Caco-2 (cell line): ENCODE data around the gene CHML. TPM values are rescaled to one million over a fixed set of nuclear protein-coding genes. Genes with fewer than 3 reads are reported as not detected.

Experiments
- BruUV-seq: library from RNA; stranded (reverse); fragments of 400-500 nt; replicated peaks from 2 replicates; lab custom pipeline; 2021; lab: Mats Ljungman, UMichigan
- CTCF ChIA-PET: fragments of 300-600 bp; sonication (Branson Sonifier 250); formaldehyde crosslinking; loops from one replicate; lab custom pipeline; 2022; ENCODE audit warnings: antibody characterized with exemption; lab: Charles Lee
- POLR2A ChIA-PET: fragments of 300-600 bp; sonication (Branson Sonifier 250); formaldehyde crosslinking; loops from one replicate; lab custom pipeline; 2022; ENCODE audit warnings: antibody characterized with exemption; lab: Charles Lee
- DNase-seq, 2 experiments: peaks; one replicate each; pipeline versions ENCODE4 v3.0.0 to v3.0.0-alpha.2; 2020 to 2022
- H3K27me3 ChIP-seq: replicated peaks from 2 replicates; pipeline ENCODE4 v1.6.0; 2011; ENCODE audit warnings: low read length; ENCODE audit not compliant: control insufficient read depth, insufficient read depth
- H3K36me3 ChIP-seq: 2 replicates; pipeline ENCODE4 v1.5.1; 2011; ENCODE audit warnings: low read length; ENCODE audit not compliant: control insufficient read depth, insufficient read depth
- H3K4me1 ChIP-seq: fragments of 250-450 bp; sonication (Bioruptor Pico); 2 replicates; pipeline ENCODE4 v1.5.1; 2020; ENCODE audit warnings: mild to moderate bottlenecking
- H3K4me3 ChIP-seq: 2 replicates; pipeline ENCODE4 v1.5.1; 2011; ENCODE audit warnings: low read depth, mild to moderate bottlenecking, control low read depth, low read length
- H3K9me3 ChIP-seq: fragments of 250-450 bp; sonication (Bioruptor Pico); 2 replicates; pipeline ENCODE4 v1.5.1; 2020; ENCODE audit warnings: mild to moderate bottlenecking, moderate library complexity
- H3K27ac Mint-ChIP-seq: one replicate; pipeline ENCODE4 v1.8.0; 2022; ENCODE audit warnings: mixed read lengths; ENCODE audit not compliant: unreplicated experiment
- H3K27me3 Mint-ChIP-seq: one replicate; pipeline ENCODE4 v1.8.0; 2022; ENCODE audit warnings: mixed read lengths; ENCODE audit not compliant: insufficient read depth, unreplicated experiment
- H3K36me3 Mint-ChIP-seq: one replicate; pipeline ENCODE4 v1.8.0; 2022; ENCODE audit warnings: mild to moderate bottlenecking, mixed read lengths; ENCODE audit not compliant: insufficient read depth, unreplicated experiment
- H3K4me1 Mint-ChIP-seq: one replicate; pipeline ENCODE4 v1.8.0; 2022; ENCODE audit warnings: low read depth, mixed read lengths; ENCODE audit not compliant: unreplicated experiment
- H3K4me3 Mint-ChIP-seq: one replicate; pipeline ENCODE4 v1.8.0; 2022; ENCODE audit warnings: mild to moderate bottlenecking, moderate library complexity, mixed read lengths; ENCODE audit not compliant: unreplicated experiment
- H3K9me3 Mint-ChIP-seq: one replicate; pipeline ENCODE4 v1.8.0; 2022; ENCODE audit warnings: mixed read lengths; ENCODE audit not compliant: unreplicated experiment
- intact Hi-C: fragments of 100-400 bp; cut with micrococcal nuclease; formaldehyde crosslinking; loops from one replicate; pipeline ENCODE4 v1.10.0; 2022; ENCODE audit not compliant: unreplicated experiment
- total RNA-seq: library from RNA; stranded (reverse); gene quantifications from 2 replicates; pipeline ENCODE4 v1.2.3, GENCODE V29; 2022
- TF ChIP-seq, protein P1 (sequence below), 2 experiments: fragments of 200-600 bp in 1 of 2; IDR thresholded peaks; 1 replicate in 1 of 2; 2 replicates in 1 of 2; pipeline versions ENCODE4 v1.5.1 to v1.8.0; 2011 to 2022; ENCODE audit warnings: antibody characterized with exemption in 1 of 2, control low read depth in 1 of 2, inconsistent platforms in 1 of 2, low read depth in 1 of 2, low read length in 1 of 2, mild to moderate bottlenecking in 1 of 2, moderate library complexity in 1 of 2; ENCODE audit not compliant: insufficient read depth in 1 of 2, severe bottlenecking in 1 of 2, unreplicated experiment in 1 of 2

The CHML gene
- total RNA-seq, 1 experiment from 2014 or later = 29.2 TPM

DNA sequence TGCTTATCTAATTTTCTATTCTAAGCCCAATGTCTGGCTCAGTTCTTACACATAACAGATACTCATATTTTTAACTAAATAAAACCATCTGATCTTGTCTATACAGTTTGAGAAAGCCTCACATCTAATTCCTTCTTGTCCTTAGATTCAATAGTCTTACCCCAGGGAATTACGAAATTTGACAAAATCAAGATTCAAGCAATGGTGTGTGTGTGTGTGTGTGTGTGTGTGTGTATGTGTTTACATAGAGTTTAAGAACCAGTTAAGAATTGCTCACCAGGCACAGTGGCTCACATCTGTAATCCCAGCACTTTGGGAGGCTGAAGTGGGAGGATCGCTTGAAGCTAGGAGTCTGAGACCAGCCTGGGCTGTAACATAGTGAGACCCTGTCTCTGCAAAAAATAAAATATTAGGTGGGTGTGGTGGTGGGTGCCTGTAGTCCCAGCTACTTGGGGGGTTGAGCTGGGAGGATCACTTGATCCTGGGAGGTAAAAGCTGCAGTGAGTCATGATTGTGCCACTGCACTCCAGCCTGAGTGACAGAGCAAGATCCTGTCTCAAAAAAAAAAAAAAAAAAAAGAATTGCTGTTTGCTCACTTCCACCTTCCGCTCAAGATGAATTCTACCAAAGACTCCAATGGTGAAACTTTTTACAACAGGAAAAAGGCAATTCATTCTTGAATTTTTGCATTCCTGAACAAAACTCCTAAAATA, 18.1 kb upstream of the CHML start:
- H3K4me3 Mint-ChIP-seq = no peak overlapping the region
- H3K4me3 ChIP-seq = no peak overlapping the region
- H3K9me3 ChIP-seq = no peaks in the 10 kb centered on the region
- no peaks in the 10 kb centered on the region for H3K36me3 Mint-ChIP-seq
- POLR2A ChIA-PET = no interaction called here
- H3K36me3 ChIP-seq = no peaks in the 10 kb centered on the region
- intact Hi-C loops = no loop called here
- TF ChIP-seq, protein P1, sequence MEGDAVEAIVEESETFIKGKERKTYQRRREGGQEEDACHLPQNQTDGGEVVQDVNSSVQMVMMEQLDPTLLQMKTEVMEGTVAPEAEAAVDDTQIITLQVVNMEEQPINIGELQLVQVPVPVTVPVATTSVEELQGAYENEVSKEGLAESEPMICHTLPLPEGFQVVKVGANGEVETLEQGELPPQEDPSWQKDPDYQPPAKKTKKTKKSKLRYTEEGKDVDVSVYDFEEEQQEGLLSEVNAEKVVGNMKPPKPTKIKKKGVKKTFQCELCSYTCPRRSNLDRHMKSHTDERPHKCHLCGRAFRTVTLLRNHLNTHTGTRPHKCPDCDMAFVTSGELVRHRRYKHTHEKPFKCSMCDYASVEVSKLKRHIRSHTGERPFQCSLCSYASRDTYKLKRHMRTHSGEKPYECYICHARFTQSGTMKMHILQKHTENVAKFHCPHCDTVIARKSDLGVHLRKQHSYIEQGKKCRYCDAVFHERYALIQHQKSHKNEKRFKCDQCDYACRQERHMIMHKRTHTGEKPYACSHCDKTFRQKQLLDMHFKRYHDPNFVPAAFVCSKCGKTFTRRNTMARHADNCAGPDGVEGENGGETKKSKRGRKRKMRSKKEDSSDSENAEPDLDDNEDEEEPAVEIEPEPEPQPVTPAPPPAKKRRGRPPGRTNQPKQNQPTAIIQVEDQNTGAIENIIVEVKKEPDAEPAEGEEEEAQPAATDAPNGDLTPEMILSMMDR (IDR thresholded peaks at IDR 0.05; ENCODE audit: insufficient read depth in 1 of 2, low read depth in 1 of 2, low read length in 1 of 2, severe bottlenecking in 1 of 2, unreplicated experiment in 1 of 2) = no peak
- H3K27me3 Mint-ChIP-seq = no peaks in the 10 kb centered on the region
- no peaks in the 10 kb centered on the region for H3K27me3 ChIP-seq
- H3K4me1 Mint-ChIP-seq = no peaks in the 10 kb centered on the region
- no peak overlapping the region for H3K27ac Mint-ChIP-seq
- no TSS peak for BruUV-seq
- CTCF ChIA-PET = no interaction called here
- no peaks in the 10 kb centered on the region for H3K9me3 Mint-ChIP-seq
- DNase-seq = no peak
- no peaks in the 10 kb centered on the region for H3K4me1 ChIP-seq

DNA sequence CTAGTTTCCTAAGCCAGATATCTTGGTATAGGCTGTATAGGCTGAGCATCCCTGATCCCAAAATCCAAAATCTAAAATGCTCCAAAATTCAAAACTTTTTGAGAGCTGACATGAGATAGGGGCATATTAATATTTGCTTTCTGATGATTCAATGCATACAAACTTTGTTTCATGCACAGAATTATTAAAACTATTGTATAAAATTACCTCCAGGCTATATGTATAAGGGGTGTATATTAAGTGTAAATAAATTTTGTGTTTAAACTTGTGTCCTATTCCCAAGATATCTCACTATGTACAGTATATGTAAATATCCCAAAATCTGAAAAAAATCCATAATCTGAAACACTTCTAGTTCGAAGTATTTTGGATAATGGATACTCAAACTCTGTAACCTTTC, 14.5 kb upstream of the CHML start:
- BruUV-seq = no TSS peak
- no peaks in the 10 kb centered on the region for H3K4me1 ChIP-seq
- H3K27me3 ChIP-seq = no peaks in the 10 kb centered on the region
- intact Hi-C loops = no loop called here
- no peak overlapping the region for H3K4me3 Mint-ChIP-seq
- no peaks in the 10 kb centered on the region for H3K36me3 Mint-ChIP-seq
- no peak overlapping the region for H3K4me3 ChIP-seq
- H3K27ac Mint-ChIP-seq = no peak overlapping the region
- ChIA-PET CTCF (no interaction called here), POLR2A (no interaction called here)
- H3K4me1 Mint-ChIP-seq = no peaks in the 10 kb centered on the region
- no peak for DNase-seq
- H3K9me3 ChIP-seq = no peaks in the 10 kb centered on the region
- no peaks in the 10 kb centered on the region for H3K27me3 Mint-ChIP-seq
- H3K9me3 Mint-ChIP-seq = peaks cover 10% of the 10 kb centered on the region
- TF ChIP-seq, protein P1 (IDR thresholded peaks at IDR 0.05; ENCODE audit: insufficient read depth in 1 of 2, low read depth in 1 of 2, low read length in 1 of 2, severe bottlenecking in 1 of 2, unreplicated experiment in 1 of 2) = no peak
- no peaks in the 10 kb centered on the region for H3K36me3 ChIP-seq

DNA sequence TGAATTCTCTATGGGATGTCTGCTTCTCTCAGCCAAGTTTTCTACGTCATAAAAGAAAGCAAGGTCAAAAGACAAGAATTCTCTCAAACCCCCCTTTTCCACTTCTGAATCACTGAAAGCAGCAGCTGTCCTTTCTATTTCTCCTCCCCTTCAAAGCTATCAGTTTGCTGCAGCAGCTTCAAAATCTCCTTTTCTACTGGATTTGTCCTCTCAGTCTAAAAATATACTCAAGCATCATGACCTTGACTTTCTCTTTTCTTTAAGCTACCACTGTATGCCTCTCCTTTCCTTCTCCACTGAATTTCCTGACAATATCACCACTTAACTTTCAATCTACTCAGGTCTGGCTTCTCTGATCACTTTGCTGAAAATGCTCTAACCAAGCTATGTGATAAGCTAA, 13.8 kb upstream of the CHML start:
- no TSS peak for BruUV-seq
- intact Hi-C loops = no loop called here
- Histone ChIP-seq H3K9me3 (no peaks in the 10 kb centered on the region), H3K4me3 (no peak overlapping the region), H3K27me3 (no peaks in the 10 kb centered on the region), H3K36me3 (no peaks in the 10 kb centered on the region), H3K4me1 (no peaks in the 10 kb centered on the region)
- ChIA-PET POLR2A (no interaction called here), CTCF (no interaction called here)
- H3K27ac Mint-ChIP-seq = no peak overlapping the region
- no peaks in the 10 kb centered on the region for H3K27me3 Mint-ChIP-seq
- no peaks in the 10 kb centered on the region for H3K36me3 Mint-ChIP-seq
- H3K4me3 Mint-ChIP-seq = no peak overlapping the region
- no peaks in the 10 kb centered on the region for H3K4me1 Mint-ChIP-seq
- peaks cover 16% of the 10 kb centered on the region for H3K9me3 Mint-ChIP-seq
- TF ChIP-seq, protein P1 (IDR thresholded peaks at IDR 0.05; ENCODE audit: insufficient read depth in 1 of 2, low read depth in 1 of 2, low read length in 1 of 2, severe bottlenecking in 1 of 2, unreplicated experiment in 1 of 2) = no peak
- DNase-seq = no peak
